HepG2 (cell line): ENCODE measurements around the gene CISH. TPM values are rescaled to one million over a fixed set of nuclear protein-coding genes. Genes with fewer than 3 reads are reported as not detected.

ENCODE experiments used
- HNRNPK ChIP-seq: fragments of 200-400 bp; formaldehyde crosslinking; IDR thresholded peaks from 2 replicates; pipeline ENCODE4 v1.6.1; 2018; ENCODE audit warnings: low read length, low read depth, moderate library complexity, mild to moderate bottlenecking; ENCODE audit not compliant: poor library complexity, severe bottlenecking
- SALL1 ChIP-seq: sonication (generic); formaldehyde crosslinking; IDR thresholded peaks from 2 replicates; pipeline ENCODE4 v1.8.0; 2022; ENCODE audit warnings: mild to moderate bottlenecking, missing genetic modification reagents
- ZC3H4 ChIP-seq: sonication (generic); formaldehyde crosslinking; IDR thresholded peaks from 2 replicates; pipeline ENCODE4 v1.4.0; 2020; ENCODE audit warnings: missing genetic modification reagents, borderline replicate concordance
- ZNF326 ChIP-seq: sonication (generic); formaldehyde crosslinking; IDR thresholded peaks from 2 replicates; pipeline ENCODE4 v1.4.0; 2020; ENCODE audit warnings: missing genetic modification reagents, borderline replicate concordance
- polyA plus RNA-seq, 8 experiments: library from polyadenylated mRNA; depleted of rRNA in 3 of 8; stranded (reverse) in 7 of 8; unstranded in 1 of 8; fragments of >200 nt; fragmentation: Illumina TruSeq in 4 of 8; extraction: Trizol in 4 of 8; gene quantifications; 2 replicates each; pipeline versions ENCODE4 v1.2.1 to v1.2.3, GENCODE V29; 2011 to 2016; ENCODE audit warnings: low read depth in 4 of 8, missing spikeins in 1 of 8, mixed read lengths in 1 of 8; ENCODE audit not compliant: insufficient read depth in 1 of 8
- total RNA-seq, 5 experiments: library from RNA; depleted of rRNA; stranded (reverse); fragments of >200 nt; fragmentation: Illumina TruSeq; extraction: Trizol; gene quantifications; 2 replicates each; pipeline ENCODE4 v1.2.3, GENCODE V29; 2016; ENCODE audit warnings: low read depth in 1 of 5
- TF ChIP-seq, protein P1 (sequence below), 2 experiments: fragments of 450-650 bp in 1 of 2; sonication (generic) in 1 of 2; formaldehyde crosslinking in 1 of 2; IDR thresholded peaks; 2 replicates each; pipeline versions ENCODE4 v1.6.1 to v1.8.0; 2016 to 2022; ENCODE audit warnings: antibody characterized with exemption in 1 of 2, mild to moderate bottlenecking in 1 of 2, missing genetic modification reagents in 1 of 2
- TF ChIP-seq, protein P2 (sequence below): sonication (generic); formaldehyde crosslinking; IDR thresholded peaks from 2 replicates; pipeline ENCODE4 v1.9.0; 2021; ENCODE audit warnings: missing genetic modification reagents, mild to moderate bottlenecking, borderline replicate concordance
- TF ChIP-seq, protein P3 (sequence below): sonication (generic); formaldehyde crosslinking; IDR thresholded peaks from 2 replicates; pipeline ENCODE4 v1.5.0; 2020; ENCODE audit warnings: mild to moderate bottlenecking, missing genetic modification reagents

CISH gene
- total and polyA plus RNA-seq, 2 of the 13 experiments (the other 11 are each of a cell fraction or from before 2014, with no cell fraction given): 0.91 to 1.5 TPM

DNA sequence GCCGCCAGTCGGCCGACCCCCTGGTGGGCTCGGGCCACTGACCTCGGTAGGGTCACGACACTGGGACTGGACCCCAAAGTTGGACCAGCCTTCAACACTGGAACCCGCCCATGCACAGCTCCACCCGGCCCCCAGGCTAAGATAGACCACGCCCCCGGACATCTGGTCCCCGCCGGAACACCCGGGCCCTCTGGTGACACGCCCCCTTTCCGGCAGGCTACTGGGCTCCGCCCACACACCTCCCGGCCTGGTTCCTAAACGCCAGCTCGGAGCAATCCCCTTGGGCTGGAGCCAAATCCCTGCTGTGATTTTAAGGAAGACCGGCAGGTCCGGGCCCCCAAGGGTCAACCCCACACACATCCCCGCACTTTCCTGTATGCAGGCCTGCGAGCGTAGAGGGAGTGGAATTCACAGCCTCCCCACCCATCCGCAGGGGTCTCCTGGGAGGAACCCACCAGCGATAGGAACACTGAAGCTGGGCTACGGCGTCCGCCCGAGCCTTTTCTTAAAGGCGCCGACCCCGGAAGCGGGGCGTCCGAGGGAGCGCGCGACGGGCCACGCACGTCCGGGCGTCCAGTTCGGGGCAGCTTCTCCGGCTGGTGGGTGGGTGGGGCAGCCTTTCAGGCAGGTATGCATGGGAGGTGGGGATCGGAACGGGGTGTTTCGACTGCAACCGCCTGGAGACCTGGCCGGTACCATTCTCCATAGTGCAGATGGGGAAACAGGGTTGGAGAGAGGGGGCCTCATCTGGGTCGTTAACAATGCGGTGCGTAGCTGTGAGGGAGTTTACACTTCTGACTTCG is 42.4 kb downstream of the CISH start, which contains the start of gene HEMK1 (continued):
- TF ChIP-seq, protein P1, sequence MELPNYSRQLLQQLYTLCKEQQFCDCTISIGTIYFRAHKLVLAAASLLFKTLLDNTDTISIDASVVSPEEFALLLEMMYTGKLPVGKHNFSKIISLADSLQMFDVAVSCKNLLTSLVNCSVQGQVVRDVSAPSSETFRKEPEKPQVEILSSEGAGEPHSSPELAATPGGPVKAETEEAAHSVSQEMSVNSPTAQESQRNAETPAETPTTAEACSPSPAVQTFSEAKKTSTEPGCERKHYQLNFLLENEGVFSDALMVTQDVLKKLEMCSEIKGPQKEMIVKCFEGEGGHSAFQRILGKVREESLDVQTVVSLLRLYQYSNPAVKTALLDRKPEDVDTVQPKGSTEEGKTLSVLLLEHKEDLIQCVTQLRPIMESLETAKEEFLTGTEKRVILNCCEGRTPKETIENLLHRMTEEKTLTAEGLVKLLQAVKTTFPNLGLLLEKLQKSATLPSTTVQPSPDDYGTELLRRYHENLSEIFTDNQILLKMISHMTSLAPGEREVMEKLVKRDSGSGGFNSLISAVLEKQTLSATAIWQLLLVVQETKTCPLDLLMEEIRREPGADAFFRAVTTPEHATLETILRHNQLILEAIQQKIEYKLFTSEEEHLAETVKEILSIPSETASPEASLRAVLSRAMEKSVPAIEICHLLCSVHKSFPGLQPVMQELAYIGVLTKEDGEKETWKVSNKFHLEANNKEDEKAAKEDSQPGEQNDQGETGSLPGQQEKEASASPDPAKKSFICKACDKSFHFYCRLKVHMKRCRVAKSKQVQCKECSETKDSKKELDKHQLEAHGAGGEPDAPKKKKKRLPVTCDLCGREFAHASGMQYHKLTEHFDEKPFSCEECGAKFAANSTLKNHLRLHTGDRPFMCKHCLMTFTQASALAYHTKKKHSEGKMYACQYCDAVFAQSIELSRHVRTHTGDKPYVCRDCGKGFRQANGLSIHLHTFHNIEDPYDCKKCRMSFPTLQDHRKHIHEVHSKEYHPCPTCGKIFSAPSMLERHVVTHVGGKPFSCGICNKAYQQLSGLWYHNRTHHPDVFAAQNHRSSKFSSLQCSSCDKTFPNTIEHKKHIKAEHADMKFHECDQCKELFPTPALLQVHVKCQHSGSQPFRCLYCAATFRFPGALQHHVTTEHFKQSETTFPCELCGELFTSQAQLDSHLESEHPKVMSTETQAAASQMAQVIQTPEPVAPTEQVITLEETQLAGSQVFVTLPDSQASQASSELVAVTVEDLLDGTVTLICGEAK (IDR thresholded peaks at IDR 0.05): peak; percentile 89
- TF ChIP-seq, protein P1 (CRISPR knock-in tag; IDR thresholded peaks at IDR 0.05): peak; percentile 60; the same call in 1 of the 2 replicates
- TF ChIP-seq HNRNPK (no peak), ZC3H4 (CRISPR knock-in tag) (no peak), SALL1 (CRISPR knock-in tag) (peak; percentile 78; the same call in 1 of the 2 replicates), ZNF326 (CRISPR knock-in tag) (no peak)
- TF ChIP-seq, protein P2, sequence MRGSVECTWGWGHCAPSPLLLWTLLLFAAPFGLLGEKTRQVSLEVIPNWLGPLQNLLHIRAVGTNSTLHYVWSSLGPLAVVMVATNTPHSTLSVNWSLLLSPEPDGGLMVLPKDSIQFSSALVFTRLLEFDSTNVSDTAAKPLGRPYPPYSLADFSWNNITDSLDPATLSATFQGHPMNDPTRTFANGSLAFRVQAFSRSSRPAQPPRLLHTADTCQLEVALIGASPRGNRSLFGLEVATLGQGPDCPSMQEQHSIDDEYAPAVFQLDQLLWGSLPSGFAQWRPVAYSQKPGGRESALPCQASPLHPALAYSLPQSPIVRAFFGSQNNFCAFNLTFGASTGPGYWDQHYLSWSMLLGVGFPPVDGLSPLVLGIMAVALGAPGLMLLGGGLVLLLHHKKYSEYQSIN: no peak
- TF ChIP-seq, protein P3, sequence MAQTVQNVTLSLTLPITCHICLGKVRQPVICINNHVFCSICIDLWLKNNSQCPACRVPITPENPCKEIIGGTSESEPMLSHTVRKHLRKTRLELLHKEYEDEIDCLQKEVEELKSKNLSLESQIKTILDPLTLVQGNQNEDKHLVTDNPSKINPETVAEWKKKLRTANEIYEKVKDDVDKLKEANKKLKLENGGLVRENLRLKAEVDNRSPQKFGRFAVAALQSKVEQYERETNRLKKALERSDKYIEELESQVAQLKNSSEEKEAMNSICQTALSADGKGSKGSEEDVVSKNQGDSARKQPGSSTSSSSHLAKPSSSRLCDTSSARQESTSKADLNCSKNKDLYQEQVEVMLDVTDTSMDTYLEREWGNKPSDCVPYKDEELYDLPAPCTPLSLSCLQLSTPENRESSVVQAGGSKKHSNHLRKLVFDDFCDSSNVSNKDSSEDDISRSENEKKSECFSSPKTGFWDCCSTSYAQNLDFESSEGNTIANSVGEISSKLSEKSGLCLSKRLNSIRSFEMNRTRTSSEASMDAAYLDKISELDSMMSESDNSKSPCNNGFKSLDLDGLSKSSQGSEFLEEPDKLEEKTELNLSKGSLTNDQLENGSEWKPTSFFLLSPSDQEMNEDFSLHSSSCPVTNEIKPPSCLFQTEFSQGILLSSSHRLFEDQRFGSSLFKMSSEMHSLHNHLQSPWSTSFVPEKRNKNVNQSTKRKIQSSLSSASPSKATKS (CRISPR knock-in tag): no peak
